ENCODE data around the gene SLC66A2. TPM values are rescaled to one million over a fixed set of nuclear protein-coding genes. Genes with fewer than 3 reads are reported as not detected.

SLC66A2 gene
- total RNA-seq, 1 experiment from 2014 or later, result 13.0 TPM

DNA sequence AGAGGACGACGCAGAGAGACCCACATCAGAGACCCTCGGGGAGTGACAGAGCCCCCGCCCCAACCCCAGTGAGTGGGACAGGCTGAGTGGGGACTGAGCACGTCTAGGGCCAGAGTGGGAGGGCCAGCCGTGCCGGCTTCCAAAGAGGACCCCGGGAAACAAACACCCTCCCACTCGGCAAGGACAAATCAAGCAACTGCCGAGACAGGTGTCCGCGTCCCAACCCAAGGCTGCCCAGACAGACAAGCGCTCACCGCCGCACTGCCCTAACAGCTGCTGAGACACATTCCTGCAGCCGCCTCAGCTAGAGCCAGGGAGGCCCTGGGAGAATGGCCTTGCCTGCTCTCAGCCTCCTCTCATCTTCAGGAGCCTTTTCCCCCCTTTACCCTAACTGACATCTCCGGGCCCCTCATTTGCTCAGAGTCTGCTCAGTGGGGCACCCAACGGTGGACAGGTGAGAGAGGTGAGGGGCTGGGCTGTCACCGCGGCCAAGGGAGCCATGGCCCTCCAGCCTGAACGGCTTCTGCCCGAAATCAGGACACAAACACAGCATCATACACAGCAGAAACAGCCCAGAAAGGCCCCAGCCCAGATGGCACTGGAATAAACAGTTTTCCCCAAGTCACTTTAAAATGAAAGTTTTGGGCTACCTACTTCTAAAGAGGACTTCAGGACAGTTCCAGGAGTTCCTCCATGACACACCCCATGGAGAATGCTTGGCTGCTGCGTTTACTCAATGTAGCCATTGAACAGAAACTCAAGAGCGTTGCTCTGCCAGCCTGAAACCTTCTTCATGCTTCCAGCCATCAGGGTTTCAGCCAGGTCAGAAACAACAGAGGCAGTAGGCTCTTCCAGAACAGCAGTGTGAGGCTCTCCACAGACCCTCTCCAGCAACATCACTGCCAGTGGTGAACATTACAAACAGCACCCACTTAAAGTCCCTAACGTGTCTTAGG lies 23.6 kb downstream of the SLC66A2 start:
- WGBS (ENCODE audit: extremely low coverage, insufficient read length, low lambda C conversion rate), result no CpG with 5 or more reads among the region's 25 CpGs

More for the DNA sequence above, 23.6 kb downstream of the SLC66A2 start:
- Histone ChIP-seq H3K27ac (ENCODE audit: insufficient read length, low read depth, low read length) (no peak overlapping the region), H2BK120ac (ENCODE audit: low read depth, low read length, poor library complexity, severe bottlenecking) (no peak overlapping the region), H2BK12ac (ENCODE audit: insufficient read length, low read depth, low read length) (no peak overlapping the region), H3K4me2 (ENCODE audit: insufficient read depth, insufficient read length, low read length) (no peak overlapping the region), H3T11ph (ENCODE audit: low read length) (no peak overlapping the region), H4K8ac (replicated peaks; ENCODE audit: insufficient read length, low read depth, low read length) (no peak overlapping the region), H2AK5ac (ENCODE audit: insufficient read length, low read length) (no peak overlapping the region), H3K23me2 (ENCODE audit: insufficient read length, low read depth, low read length, poor library complexity, severe bottlenecking) (no peaks in the 10 kb centered on the region), H4K20me1 (ENCODE audit: control insufficient read depth, insufficient read depth, insufficient read length) (no peaks in the 10 kb centered on the region), H4K91ac (ENCODE audit: insufficient read length, low read depth, low read length) (no peak overlapping the region), H2BK20ac (ENCODE audit: low read depth, low read length, poor library complexity, severe bottlenecking) (no peak overlapping the region), H3K9me3 (ENCODE audit: control insufficient read depth, low read depth, low read length) (peaks cover 5% of the 10 kb centered on the region), H3K23ac (ENCODE audit: insufficient read length, low read depth, low read length) (no peak overlapping the region), H3K4ac (ENCODE audit: low read depth, low read length) (no peak overlapping the region), H3K56ac (ENCODE audit: insufficient read length, low read depth, low read length) (no peak overlapping the region), H3K18ac (ENCODE audit: insufficient read length, low read depth, low read length) (no peak overlapping the region), H2BK5ac (ENCODE audit: insufficient read length, low read length) (no peak overlapping the region), H3K14ac (ENCODE audit: insufficient read depth, low read length) (no peak overlapping the region), H2BK15ac (ENCODE audit: low read depth, low read length) (no peak overlapping the region), H3K27me3 (ENCODE audit: insufficient read depth, low read length) (no peaks in the 10 kb centered on the region; the same call in 1 of the 2 replicates), H3K9ac (ENCODE audit: extremely low read depth, insufficient read length, low read length) (no peak overlapping the region), H3K4me1 (ENCODE audit: insufficient read depth, low read length) (no peaks in the 10 kb centered on the region), H2AFZ (ENCODE audit: low read length) (no peak overlapping the region), H4K5ac (ENCODE audit: insufficient read length, low read depth, low read length) (no peak overlapping the region), H3K79me2 (ENCODE audit: insufficient read depth, low read length) (no peaks in the 10 kb centered on the region), H3K79me1 (ENCODE audit: insufficient read depth, low read depth, low read length, poor library complexity, severe bottlenecking) (no peaks in the 10 kb centered on the region)
- H3K4me1 Mint-ChIP-seq, result peaks cover 13% of the 10 kb centered on the region in 2 experiments
- TF ChIP-seq, protein P1, sequence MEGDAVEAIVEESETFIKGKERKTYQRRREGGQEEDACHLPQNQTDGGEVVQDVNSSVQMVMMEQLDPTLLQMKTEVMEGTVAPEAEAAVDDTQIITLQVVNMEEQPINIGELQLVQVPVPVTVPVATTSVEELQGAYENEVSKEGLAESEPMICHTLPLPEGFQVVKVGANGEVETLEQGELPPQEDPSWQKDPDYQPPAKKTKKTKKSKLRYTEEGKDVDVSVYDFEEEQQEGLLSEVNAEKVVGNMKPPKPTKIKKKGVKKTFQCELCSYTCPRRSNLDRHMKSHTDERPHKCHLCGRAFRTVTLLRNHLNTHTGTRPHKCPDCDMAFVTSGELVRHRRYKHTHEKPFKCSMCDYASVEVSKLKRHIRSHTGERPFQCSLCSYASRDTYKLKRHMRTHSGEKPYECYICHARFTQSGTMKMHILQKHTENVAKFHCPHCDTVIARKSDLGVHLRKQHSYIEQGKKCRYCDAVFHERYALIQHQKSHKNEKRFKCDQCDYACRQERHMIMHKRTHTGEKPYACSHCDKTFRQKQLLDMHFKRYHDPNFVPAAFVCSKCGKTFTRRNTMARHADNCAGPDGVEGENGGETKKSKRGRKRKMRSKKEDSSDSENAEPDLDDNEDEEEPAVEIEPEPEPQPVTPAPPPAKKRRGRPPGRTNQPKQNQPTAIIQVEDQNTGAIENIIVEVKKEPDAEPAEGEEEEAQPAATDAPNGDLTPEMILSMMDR (conservative IDR thresholded peaks at IDR 0.05), result no peak
- DNase-seq, result peak; percentile 24
- H3K4me3 Mint-ChIP-seq, result no peak overlapping the region; a peak in 1 of 5 replicates
- H3K9me3 Mint-ChIP-seq, result peaks cover 36 to 37% of the 10 kb centered on the region in 2 experiments
- no peak overlapping the region for H3K27ac Mint-ChIP-seq
- peaks cover 2% of the 10 kb centered on the region; the same call in 1 of the 2 replicates for H3K27me3 Mint-ChIP-seq (ENCODE audit: low read depth)
- H3K36me3 Mint-ChIP-seq (ENCODE audit: insufficient read depth in 1 of 3, low read depth in 3 of 3), result peaks cover 14 to 42% (median 23%) of the 10 kb centered on the region in 3 experiments
